ENCODE results near the gene PANX3.

The PANX3 gene

DNA sequence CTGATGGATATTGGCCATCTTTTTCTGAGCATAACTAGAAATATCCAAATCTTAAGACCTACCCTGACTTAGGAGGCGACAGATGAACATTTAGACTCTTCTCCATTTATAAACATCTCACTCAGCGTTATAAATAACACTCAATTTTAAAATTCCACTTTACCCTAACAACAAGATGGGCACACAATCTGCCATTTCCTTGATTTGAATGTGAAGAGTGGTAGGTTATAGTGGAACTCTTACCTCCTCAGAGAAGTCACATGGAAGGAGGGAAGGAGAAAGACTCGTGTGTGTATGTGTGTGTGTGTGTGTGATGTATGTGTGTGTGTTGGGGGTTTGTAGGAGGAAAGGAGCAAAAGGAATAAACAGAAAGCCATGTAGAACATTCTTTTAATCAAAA is 47.3 kb downstream of the PANX3 start:
- no peak for DNase-seq (ENCODE audit: low read depth)

DNA sequence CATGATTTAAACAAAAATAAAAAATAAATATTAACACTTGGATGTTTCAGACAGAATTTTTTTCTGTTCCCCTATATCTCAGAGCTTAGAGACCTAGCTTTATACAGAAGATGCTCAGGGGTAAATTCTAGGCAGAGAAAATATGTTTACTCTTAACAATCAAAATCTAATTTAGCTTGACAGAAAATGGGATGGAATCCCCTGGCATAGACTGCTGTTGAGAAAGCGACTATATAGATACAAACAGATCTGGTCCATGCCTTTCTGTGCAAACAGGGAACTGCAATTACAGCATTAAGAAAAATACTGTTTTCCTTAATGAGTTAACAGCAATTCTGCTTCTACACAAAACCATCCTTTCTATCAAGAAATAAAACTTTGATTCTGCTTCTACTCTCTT is 47.8 kb downstream of the PANX3 start:
- DNase-seq (ENCODE audit: low read depth) = no peak

DNA sequence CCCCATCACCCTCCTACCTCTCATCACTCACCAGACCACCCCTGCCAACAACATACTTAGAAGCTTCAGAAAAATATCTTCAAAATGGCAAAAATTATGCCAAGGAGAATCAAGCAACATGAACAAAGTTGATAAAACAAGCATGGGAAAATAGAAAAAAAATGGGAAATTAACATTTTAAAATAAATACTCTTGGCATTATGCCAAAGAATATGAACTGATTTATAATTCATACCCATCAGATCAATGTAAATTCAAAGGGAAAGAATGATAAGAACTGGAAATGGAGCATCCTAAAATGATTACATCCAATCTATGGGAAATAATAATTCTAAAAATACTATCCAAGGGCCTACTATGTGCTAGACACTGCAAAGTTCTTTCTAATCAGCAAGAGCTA is 50.3 kb downstream of the PANX3 start:
- DNase-seq (ENCODE audit: low read depth) = no peak

DNA sequence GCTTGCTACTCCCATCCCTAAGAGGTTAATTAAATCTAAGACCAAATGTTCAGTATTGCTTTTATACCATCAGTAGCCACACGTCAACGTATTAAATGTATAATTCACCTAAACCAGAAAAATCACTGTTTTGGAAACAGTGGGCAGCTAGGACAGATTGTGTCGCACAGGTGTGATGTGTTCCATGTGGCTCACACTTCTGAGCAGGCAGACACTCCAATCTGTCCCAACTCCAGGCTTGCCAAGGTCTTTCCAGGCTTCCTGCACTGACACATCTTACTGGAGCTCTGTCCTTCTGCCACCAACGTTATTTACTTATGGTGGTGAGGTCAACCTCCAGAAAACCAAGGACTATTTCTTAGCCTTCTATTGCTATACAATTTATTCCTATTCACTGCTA is 50.9 kb downstream of the PANX3 start:
- no peak for DNase-seq (ENCODE audit: low read depth)

DNA sequence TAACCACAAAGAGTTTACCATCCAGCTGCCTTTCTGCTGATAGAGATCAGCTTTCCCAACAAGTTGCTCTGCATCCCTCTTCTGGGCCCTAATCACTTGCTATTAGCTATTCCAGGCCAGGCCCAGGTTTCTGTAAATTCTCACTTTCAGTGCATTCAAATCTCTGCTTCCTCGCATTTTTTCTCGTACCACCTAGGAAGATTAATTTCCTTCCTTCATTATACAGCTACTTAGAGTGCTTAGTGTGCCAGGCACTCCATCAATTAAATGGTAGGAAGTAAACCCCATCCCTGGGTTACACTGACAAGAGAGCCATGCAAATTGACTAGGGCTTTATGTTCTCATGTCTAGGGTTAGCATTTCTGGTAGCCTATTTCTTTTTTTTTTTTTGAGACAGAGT is 52.6 kb downstream of the PANX3 start:
- DNase-seq (ENCODE audit: low read depth) = no peak

DNA sequence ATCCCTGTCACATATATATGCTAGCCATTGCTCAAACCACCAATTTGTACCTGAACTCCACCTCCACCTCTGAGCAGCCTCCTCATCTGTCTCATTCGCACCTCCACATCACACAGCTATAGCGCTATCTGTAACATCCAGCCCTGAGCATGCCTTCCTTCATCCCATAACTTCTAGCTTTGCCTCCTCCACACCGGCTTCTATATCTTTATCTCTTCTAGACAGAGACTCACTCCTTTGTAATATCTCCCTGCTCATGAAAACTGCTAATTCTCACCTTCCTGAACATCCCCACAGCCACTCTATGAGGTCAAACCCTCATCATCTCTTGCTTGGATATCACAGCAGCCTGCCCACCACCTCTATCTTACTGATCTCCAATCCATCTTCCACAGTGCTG is 56.4 kb downstream of the PANX3 start:
- DNase-seq (ENCODE audit: low read depth) = no peak

DNA sequence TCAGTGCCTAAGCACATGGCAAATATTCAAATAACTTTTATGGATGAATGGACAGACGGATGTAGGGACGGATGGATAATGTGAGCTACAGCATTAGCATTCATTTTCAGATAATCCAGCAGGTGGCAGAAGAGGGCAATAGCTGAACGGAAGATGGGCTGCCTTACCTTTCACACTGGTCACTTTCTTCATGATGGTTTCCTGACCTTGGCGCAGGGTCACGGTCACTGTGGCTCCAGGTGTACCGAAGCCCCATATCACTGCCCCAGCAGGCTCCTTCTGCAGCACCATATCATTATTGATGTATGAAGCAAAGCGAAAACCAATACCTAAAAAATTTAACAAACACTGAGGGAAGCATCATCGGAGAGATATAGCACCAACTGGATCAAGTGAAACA is 58.0 kb downstream of the PANX3 start:
- no peak for DNase-seq (ENCODE audit: low read depth)

Measured in GM04504 (cell line).